WTC11 (cell line): Measurements from ENCODE around the gene SPSB4. TPM values are rescaled to one million over a fixed set of nuclear protein-coding genes. Genes with fewer than 3 reads are reported as not detected.

Experiments used
- ATAC-seq: fragments of 200-7000 bp; cut with Tn5 transposase; 2 replicates; pipeline ENCODE4 v1.10.0; 2021; ENCODE audit warnings: mild to moderate bottlenecking, moderate library complexity
- CTCF ChIA-PET: fragments of 300-600 bp; sonication (Branson Sonifier 250); formaldehyde crosslinking; loops from one replicate; lab custom pipeline; 2021; ENCODE audit warnings: antibody characterized with exemption; lab: Charles Lee
- POLR2A ChIA-PET: fragments of 350-600 bp; sonication (Branson Sonifier 250); formaldehyde crosslinking; loops from one replicate; lab custom pipeline; 2021; ENCODE audit warnings: antibody characterized with exemption; lab: Charles Lee
- DNase-seq: peaks from one replicate; pipeline ENCODE4 v3.0.0; 2021; ENCODE audit warnings: low spot score
- H3K27ac Mint-ChIP-seq: 2 replicates; pipeline ENCODE4 v1.8.0; 2021; ENCODE audit warnings: mixed read lengths
- H3K27me3 Mint-ChIP-seq: 2 replicates; pipeline ENCODE4 v1.8.0; 2021; ENCODE audit warnings: low read depth, mild to moderate bottlenecking, moderate library complexity, mixed read lengths
- H3K36me3 Mint-ChIP-seq: 2 replicates; pipeline ENCODE4 v1.8.0; 2021; ENCODE audit warnings: mixed read lengths
- H3K4me1 Mint-ChIP-seq: 2 replicates; pipeline ENCODE4 v1.8.0; 2022; ENCODE audit warnings: mixed read lengths
- H3K4me3 Mint-ChIP-seq: 2 replicates; pipeline ENCODE4 v1.8.0; 2021; ENCODE audit warnings: mild to moderate bottlenecking, moderate library complexity, mixed read lengths
- H3K9me3 Mint-ChIP-seq: 2 replicates; pipeline ENCODE4 v1.8.0; 2021; ENCODE audit warnings: mixed read lengths
- AR ChIP-seq: fragments of 250-450 bp; sonication (Bioruptor Pico); IDR thresholded peaks from 2 replicates; pipeline ENCODE4 v1.9.0; 2021; ENCODE audit warnings: mild to moderate bottlenecking
- CBFB ChIP-seq: sonication (generic); formaldehyde crosslinking; IDR thresholded peaks from 2 replicates; pipeline ENCODE4 v1.8.1; 2022; ENCODE audit warnings: mild to moderate bottlenecking, low read depth, missing genetic modification reagents
- EMX1 ChIP-seq: fragments of 250-450 bp; sonication (Bioruptor Pico); IDR thresholded peaks from 2 replicates; pipeline ENCODE4 v1.8.0; 2021; ENCODE audit warnings: mild to moderate bottlenecking
- ERG ChIP-seq: fragments of 250-450 bp; sonication (Bioruptor Pico); IDR thresholded peaks from 2 replicates; pipeline ENCODE4 v1.8.0; 2021; ENCODE audit warnings: mild to moderate bottlenecking
- ESRRA ChIP-seq: sonication (generic); formaldehyde crosslinking; IDR thresholded peaks from 2 replicates; pipeline ENCODE4 v1.8.1; 2022; ENCODE audit warnings: mild to moderate bottlenecking, missing genetic modification reagents, borderline replicate concordance
- FOXP4 ChIP-seq: sonication (generic); formaldehyde crosslinking; IDR thresholded peaks from 2 replicates; pipeline ENCODE4 v1.8.0; 2022; ENCODE audit warnings: mild to moderate bottlenecking, missing genetic modification reagents
- HMGA2 ChIP-seq: fragments of 250-450 bp; sonication (Bioruptor Pico); IDR thresholded peaks from 2 replicates; pipeline ENCODE4 v1.4.0; 2021; ENCODE audit warnings: mild to moderate bottlenecking, moderate library complexity
- KAT7 ChIP-seq: sonication (generic); formaldehyde crosslinking; IDR thresholded peaks from 2 replicates; pipeline ENCODE4 v1.8.1; 2023; ENCODE audit warnings: missing genetic modification reagents, mild to moderate bottlenecking, borderline replicate concordance
- MAX ChIP-seq: sonication (generic); formaldehyde crosslinking; IDR thresholded peaks from 2 replicates; pipeline ENCODE4 v1.8.0; 2022; ENCODE audit warnings: mild to moderate bottlenecking, missing genetic modification reagents
- OVOL2 ChIP-seq: fragments of 250-450 bp; sonication (Bioruptor Pico); IDR thresholded peaks from 2 replicates; pipeline ENCODE4 v1.9.0; 2021; ENCODE audit warnings: mild to moderate bottlenecking, borderline replicate concordance
- PRDM15 ChIP-seq: sonication (generic); formaldehyde crosslinking; IDR thresholded peaks from 2 replicates; pipeline ENCODE4 v1.8.0; 2022; ENCODE audit warnings: missing genetic modification reagents
- PREB ChIP-seq: sonication (generic); formaldehyde crosslinking; IDR thresholded peaks from 2 replicates; pipeline ENCODE4 v1.8.1; 2022; ENCODE audit warnings: mild to moderate bottlenecking, missing genetic modification reagents, moderate library complexity, borderline replicate concordance
- ZBTB21 ChIP-seq: sonication (generic); formaldehyde crosslinking; IDR thresholded peaks from 2 replicates; pipeline ENCODE4 v1.8.1; 2023; ENCODE audit warnings: mild to moderate bottlenecking, missing genetic modification reagents, borderline replicate concordance
- ZMAT4 ChIP-seq: fragments of 250-450 bp; sonication (Bioruptor Pico); IDR thresholded peaks from 2 replicates; pipeline ENCODE4 v1.9.0; 2021; ENCODE audit warnings: mild to moderate bottlenecking
- ZNF219 ChIP-seq: sonication (generic); formaldehyde crosslinking; IDR thresholded peaks from 2 replicates; pipeline ENCODE4 v1.8.0; 2023; ENCODE audit warnings: missing genetic modification reagents, mild to moderate bottlenecking, borderline replicate concordance
- ZNF317 ChIP-seq: sonication (generic); formaldehyde crosslinking; IDR thresholded peaks from 2 replicates; pipeline ENCODE4 v1.8.1; 2023; ENCODE audit warnings: low read depth, mild to moderate bottlenecking, moderate library complexity, missing genetic modification reagents, borderline replicate concordance
- total RNA-seq: library from RNA; stranded (reverse); gene quantifications from 3 replicates; pipeline ENCODE4 v1.2.3, GENCODE V29; 2021

SPSB4 gene
- total RNA-seq, 1 experiment from 2014 or later, result 19.7 TPM

- Mint-ChIP-seq H3K27ac (no peak overlapping the region), H3K27me3 (peaks cover 9% of the 10 kb centered on the region; the same call in 1 of the 2 replicates), H3K9me3 (peaks cover 30% of the 10 kb centered on the region), H3K4me1 (0 out of 2 replicates have a peak, but pooled peaks cover 8% of the 10 kb centered on the region), H3K4me3 (no peak overlapping the region), H3K36me3 (peaks cover 18% of the 10 kb centered on the region)
- ChIA-PET POLR2A (no interaction called here), CTCF (no interaction called here)
- no peak for ATAC-seq
- TF ChIP-seq ZNF219 (CRISPR knock-in tag) (no peak), ESRRA (CRISPR knock-in tag) (no peak), HMGA2 (no peak), ZNF317 (CRISPR knock-in tag) (no peak), ZMAT4 (no peak), MAX (CRISPR knock-in tag) (no peak), CBFB (CRISPR knock-in tag) (no peak), ZBTB21 (no peak), AR (CRISPR knock-in tag) (no peak), KAT7 (CRISPR knock-in tag) (no peak), FOXP4 (CRISPR knock-in tag) (no peak), PRDM15 (no peak), PREB (no peak), OVOL2 (CRISPR knock-in tag) (no peak), EMX1 (CRISPR knock-in tag) (no peak), ERG (CRISPR knock-in tag) (no peak)
- DNase-seq, result no peak
Observed at GRCh38 chr3:141181196-141181595, 130.0 kb downstream of the SPSB4 start.
